ENCODE results near the gene HIGD1C. TPM values are rescaled to one million over a fixed set of nuclear protein-coding genes. Genes with fewer than 3 reads are reported as not detected.

The HIGD1C gene
- total RNA-seq, 1 donor from 2014 or later: not detected

DNA sequence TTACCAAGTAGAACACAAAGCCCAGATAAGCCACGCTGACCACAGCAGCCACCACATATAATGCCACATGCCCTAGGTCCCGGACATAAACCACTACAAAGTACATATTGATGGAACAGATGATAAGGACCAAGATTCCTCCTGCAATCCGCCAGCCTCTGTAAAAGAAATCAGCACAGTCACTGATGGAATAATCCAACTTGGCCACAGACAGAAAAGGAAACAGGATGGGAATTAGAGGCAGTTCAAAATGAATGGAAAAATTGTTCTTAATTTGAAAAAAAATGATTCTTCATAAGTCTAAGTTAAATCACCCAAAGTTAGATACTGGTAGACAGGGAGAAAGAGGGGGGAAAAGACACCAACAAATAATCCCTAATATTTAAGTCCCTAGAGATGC is 38.4 kb downstream of the HIGD1C start:
- H3K4me3 ChIP-seq (ENCODE audit: low read depth, low read length): no peak overlapping the region
- TF ChIP-seq, protein P1, sequence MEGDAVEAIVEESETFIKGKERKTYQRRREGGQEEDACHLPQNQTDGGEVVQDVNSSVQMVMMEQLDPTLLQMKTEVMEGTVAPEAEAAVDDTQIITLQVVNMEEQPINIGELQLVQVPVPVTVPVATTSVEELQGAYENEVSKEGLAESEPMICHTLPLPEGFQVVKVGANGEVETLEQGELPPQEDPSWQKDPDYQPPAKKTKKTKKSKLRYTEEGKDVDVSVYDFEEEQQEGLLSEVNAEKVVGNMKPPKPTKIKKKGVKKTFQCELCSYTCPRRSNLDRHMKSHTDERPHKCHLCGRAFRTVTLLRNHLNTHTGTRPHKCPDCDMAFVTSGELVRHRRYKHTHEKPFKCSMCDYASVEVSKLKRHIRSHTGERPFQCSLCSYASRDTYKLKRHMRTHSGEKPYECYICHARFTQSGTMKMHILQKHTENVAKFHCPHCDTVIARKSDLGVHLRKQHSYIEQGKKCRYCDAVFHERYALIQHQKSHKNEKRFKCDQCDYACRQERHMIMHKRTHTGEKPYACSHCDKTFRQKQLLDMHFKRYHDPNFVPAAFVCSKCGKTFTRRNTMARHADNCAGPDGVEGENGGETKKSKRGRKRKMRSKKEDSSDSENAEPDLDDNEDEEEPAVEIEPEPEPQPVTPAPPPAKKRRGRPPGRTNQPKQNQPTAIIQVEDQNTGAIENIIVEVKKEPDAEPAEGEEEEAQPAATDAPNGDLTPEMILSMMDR (conservative IDR thresholded peaks at IDR 0.05; ENCODE audit: low read depth, low read length): no peak
- no peak for DNase-seq (ENCODE audit: low read depth)

DNA sequence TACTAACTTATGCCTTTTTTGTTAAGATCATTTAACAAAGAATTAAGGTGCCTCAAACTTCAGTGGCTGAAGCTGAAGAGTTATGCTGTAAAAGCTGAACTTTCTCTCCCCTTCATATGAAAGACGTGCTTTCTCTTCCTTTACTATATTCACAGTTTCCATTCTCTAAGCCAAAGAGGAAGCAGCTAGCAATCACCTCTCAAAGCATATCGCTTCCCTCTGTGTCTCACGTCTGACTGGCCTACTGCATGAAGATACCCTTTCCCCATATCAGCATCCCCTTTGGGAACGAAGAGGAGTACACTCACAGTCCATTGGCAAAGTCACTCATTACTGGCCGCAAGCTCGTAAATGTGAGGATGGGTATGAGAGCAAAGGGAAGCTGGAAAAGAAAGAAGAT is 38.9 kb downstream of the HIGD1C start:
- H3K4me3 ChIP-seq (ENCODE audit: low read depth, low read length): no peak overlapping the region
- TF ChIP-seq, protein P1 (conservative IDR thresholded peaks at IDR 0.05; ENCODE audit: low read depth, low read length): no peak
- no peak for DNase-seq (ENCODE audit: low read depth)

DNA sequence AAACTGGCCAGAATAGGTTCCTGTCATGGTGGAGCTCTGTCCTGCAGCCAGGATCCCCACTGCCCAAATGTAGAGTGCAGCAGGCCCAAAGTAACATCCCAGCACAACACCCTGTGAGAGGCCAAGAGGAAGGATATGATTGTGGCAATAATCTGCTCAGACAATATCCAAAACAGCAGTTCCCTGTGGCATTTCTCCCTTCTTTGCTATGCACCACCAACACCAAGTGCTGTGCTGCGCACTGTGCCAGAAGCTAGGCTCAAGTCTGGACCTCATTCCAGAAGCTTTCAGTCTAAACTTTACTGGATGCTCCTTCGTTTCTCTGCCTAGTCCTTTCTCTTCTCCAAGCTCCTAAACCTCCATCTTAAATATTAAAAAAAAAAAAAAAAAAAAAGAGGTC is 40.5 kb downstream of the HIGD1C start:
- DNase-seq (ENCODE audit: low read depth): no peak
- TF ChIP-seq, protein P1 (conservative IDR thresholded peaks at IDR 0.05; ENCODE audit: low read depth, low read length): no peak
- H3K4me3 ChIP-seq (ENCODE audit: low read depth, low read length): no peak overlapping the region

DNA sequence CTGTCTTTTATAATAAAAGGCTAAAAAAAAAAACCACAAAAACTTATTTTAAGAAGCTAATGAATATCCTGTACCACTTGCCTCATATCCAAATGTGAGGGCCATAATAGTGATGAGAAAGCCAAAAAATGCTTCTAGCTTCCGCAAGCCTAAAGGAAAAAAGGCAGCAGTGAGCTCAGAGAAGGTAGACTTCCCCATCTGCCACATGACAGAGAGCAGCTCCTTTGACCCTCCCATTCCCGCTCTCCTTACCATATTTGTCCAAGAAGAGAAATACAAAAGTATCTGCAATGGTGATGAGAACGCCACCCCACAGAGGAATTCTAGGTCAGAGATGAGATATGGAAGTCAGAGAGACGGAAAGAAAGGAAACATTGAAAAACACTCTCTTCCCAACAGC is 46.7 kb downstream of the HIGD1C start:
- no peak for DNase-seq (ENCODE audit: low read depth)
- H3K4me3 ChIP-seq (ENCODE audit: low read depth, low read length): no peak overlapping the region
- TF ChIP-seq, protein P1 (conservative IDR thresholded peaks at IDR 0.05; ENCODE audit: low read depth, low read length): no peak

DNA sequence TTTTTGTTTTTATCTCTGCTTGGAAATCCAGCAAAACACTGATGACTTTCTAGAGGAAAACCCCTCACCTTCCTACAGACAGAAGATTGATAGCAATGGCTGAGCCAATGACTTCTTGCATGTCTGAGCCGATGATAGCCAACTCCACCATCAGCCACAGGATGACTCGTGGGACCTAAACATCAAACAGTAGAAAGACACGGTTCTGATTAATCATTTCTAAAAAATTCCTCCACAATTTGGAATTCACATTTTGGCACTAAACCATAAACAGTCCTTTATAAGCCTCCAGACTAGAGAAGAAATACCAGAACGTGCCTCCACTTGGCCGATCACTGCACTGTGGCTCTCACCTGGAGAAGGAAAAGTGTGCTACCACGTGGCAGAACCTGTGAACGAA is 47.9 kb downstream of the HIGD1C start:
- H3K4me3 ChIP-seq (ENCODE audit: low read depth, low read length): no peak overlapping the region
- TF ChIP-seq, protein P1 (conservative IDR thresholded peaks at IDR 0.05; ENCODE audit: low read depth, low read length): no peak
- DNase-seq (ENCODE audit: low read depth): no peak

DNA sequence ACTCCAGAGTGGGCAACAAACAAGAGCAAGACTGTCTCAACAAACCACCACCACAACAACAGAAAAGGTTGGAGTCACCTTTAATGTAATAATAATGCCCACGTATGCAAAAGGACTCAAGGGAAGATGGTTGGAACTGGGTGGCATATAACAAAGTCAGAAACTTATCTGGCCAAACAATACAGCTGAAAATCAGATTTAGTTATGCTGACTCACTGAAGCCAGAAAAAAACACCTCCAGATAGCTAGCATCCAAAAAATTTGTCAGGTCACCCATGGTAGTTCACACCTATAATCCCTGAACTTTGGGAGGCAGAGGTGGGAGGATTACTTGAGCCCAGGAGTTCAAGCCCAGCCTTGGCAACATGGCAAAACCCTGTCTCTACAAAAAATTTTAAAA is 49.5 kb downstream of the HIGD1C start:
- TF ChIP-seq, protein P1 (conservative IDR thresholded peaks at IDR 0.05; ENCODE audit: low read depth, low read length): no peak
- no peak for DNase-seq (ENCODE audit: low read depth)
- H3K4me3 ChIP-seq (ENCODE audit: low read depth, low read length): no peak overlapping the region

DNA sequence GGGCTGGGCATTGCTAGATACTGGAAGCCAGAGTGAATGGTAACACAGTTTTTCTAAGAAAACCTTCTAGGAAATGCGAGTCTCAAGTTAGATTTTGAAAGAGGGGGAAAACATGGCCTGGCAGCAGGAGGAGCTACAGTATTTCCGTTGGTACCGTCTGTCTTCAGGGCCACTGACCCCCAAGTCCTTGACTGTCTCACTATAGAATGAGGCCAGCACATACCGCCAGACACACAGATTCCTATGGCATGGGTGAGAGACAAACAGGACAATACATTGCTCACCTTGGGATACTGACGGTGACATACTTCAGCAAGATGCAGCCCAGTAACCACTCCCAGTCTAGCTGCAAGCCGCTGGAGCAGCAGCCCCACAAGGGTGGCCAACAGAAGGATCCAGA is 52.2 kb downstream of the HIGD1C start:
- H3K4me3 ChIP-seq (ENCODE audit: low read depth, low read length): no peak overlapping the region
- DNase-seq (ENCODE audit: low read depth): no peak
- TF ChIP-seq, protein P1 (conservative IDR thresholded peaks at IDR 0.05; ENCODE audit: low read depth, low read length): no peak

Data from epithelial cell of proximal tubule (primary cell).